Prostate gland (tissue), 2 donors: ENCODE measurements around the gene MSH2. TPM values are rescaled to one million over a fixed set of nuclear protein-coding genes. Genes with fewer than 3 reads are reported as not detected.

Experiments used
- DNase-seq: peaks from one replicate; pipeline ENCODE4 v3.0.0-alpha.2; 2019; ENCODE audit warnings: low spot score
- H3K27ac ChIP-seq, 2 donors: fragments of 200-600 bp; sonication (generic); 2 replicates each; pipeline ENCODE4 v1.5.1; 2017 to 2019
- H3K27me3 ChIP-seq: fragments of 200-600 bp; sonication (generic); replicated peaks from 2 replicates; pipeline ENCODE4 v1.5.1; 2019; ENCODE audit not compliant: insufficient read depth
- H3K36me3 ChIP-seq, 2 donors: fragments of 200-600 bp; sonication (generic); 1 replicate in 1 of 2; 2 replicates in 1 of 2; pipeline versions ENCODE4 v1.5.1 to v1.8.1; 2017 to 2019
- H3K4me1 ChIP-seq: fragments of 200-600 bp; sonication (generic); replicated peaks from 2 replicates; pipeline ENCODE4 v1.5.1; 2019
- H3K4me3 ChIP-seq, 2 donors: fragments of 200-600 bp; sonication (generic); 2 replicates each; pipeline ENCODE4 v1.5.1; 2017 to 2019
- H3K9me3 ChIP-seq: fragments of 200-600 bp; sonication (generic); 2 replicates; pipeline ENCODE4 v1.5.1; 2017
- POLR2A ChIP-seq: fragments of 450-650 bp; IDR thresholded peaks from one replicate; pipeline ENCODE4 v1.6.1; 2016; ENCODE audit warnings: antibody characterized with exemption, mild to moderate bottlenecking
- POLR2AphosphoS5 ChIP-seq: sonication (generic); formaldehyde crosslinking; IDR thresholded peaks from one replicate; pipeline ENCODE4 v1.6.1; 2017; ENCODE audit warnings: antibody characterized with exemption
- WGBS: methylation state at CpG from one replicate; pipeline ENCODE4 v1.1.5; 2018; 5-methylcytosine and 5-hydroxymethylcytosine counted together
- intact Hi-C: fragments of 100-400 bp; cut with DNase I; formaldehyde crosslinking; loops from one replicate; pipeline ENCODE4 v1.14.2; 2022
- total RNA-seq, 2 donors: library from RNA; depleted of rRNA; stranded (reverse); fragments of >200 nt; gene quantifications; one replicate each; pipeline ENCODE4 v1.1.0, GENCODE V29; 2016
- TF ChIP-seq, protein P1 (sequence below), 4 experiments: fragments of 200-600 bp in 2 of 4; fragments of 450-650 bp in 2 of 4; sonication (generic) in 2 of 4; IDR thresholded peaks; 1 replicate in 3 of 4; 2 replicates in 1 of 4; pipeline ENCODE4 v1.5.1; 2016 to 2019; ENCODE audit warnings: antibody characterized with exemption in 4 of 4, mild to moderate bottlenecking in 2 of 4, moderate library complexity in 2 of 4

Gene MSH2
- total RNA-seq, 2 donors from 2014 or later, result 14.0 to 17.9 TPM

DNA sequence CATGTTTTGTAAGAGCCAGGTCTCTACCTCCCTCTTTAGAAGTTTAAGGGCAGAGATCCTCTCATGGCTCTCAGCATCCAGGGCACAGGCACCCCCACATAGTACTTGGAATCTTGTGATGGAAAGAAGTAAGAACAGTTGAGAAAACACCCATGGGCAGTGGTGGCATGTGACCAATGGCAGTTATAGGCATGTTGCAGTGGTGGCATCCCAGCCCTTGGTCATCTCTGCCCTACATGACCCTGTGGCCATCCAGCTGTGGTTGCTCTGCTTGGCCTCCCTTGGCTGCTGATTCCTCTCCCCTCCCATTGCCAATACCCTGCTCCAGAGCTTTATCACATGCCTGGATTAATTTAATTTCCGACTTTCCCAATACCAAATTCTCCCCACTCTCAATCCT lies 13.3 kb upstream of the MSH2 start:
- no peaks in the 10 kb centered on the region for H3K36me3 ChIP-seq
- no peak for DNase-seq
- no peak for TF ChIP-seq POLR2AphosphoS5
- TF ChIP-seq POLR2A, result no peak
- TF ChIP-seq, protein P1, sequence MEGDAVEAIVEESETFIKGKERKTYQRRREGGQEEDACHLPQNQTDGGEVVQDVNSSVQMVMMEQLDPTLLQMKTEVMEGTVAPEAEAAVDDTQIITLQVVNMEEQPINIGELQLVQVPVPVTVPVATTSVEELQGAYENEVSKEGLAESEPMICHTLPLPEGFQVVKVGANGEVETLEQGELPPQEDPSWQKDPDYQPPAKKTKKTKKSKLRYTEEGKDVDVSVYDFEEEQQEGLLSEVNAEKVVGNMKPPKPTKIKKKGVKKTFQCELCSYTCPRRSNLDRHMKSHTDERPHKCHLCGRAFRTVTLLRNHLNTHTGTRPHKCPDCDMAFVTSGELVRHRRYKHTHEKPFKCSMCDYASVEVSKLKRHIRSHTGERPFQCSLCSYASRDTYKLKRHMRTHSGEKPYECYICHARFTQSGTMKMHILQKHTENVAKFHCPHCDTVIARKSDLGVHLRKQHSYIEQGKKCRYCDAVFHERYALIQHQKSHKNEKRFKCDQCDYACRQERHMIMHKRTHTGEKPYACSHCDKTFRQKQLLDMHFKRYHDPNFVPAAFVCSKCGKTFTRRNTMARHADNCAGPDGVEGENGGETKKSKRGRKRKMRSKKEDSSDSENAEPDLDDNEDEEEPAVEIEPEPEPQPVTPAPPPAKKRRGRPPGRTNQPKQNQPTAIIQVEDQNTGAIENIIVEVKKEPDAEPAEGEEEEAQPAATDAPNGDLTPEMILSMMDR (IDR thresholded peaks at IDR 0.05), result no peak
- no peaks in the 10 kb centered on the region for H3K4me1 ChIP-seq
- H3K27ac ChIP-seq, result no peak overlapping the region
- intact Hi-C loops, result no loop called here
- WGBS, result 88% methylated on average over 1 of the region's 1 CpG
- H3K27me3 ChIP-seq, result no peaks in the 10 kb centered on the region
- no peaks in the 10 kb centered on the region for H3K9me3 ChIP-seq
- no peak overlapping the region for H3K4me3 ChIP-seq

- Histone ChIP-seq H3K4me3 (peak overlapping the region; percentile 74 to 95), H3K36me3 (no peaks in the 10 kb centered on the region), H3K27ac (peak overlapping the region; percentile 48 to 69), H3K27me3 (no peaks in the 10 kb centered on the region), H3K4me1 (no peaks in the 10 kb centered on the region), H3K9me3 (no peaks in the 10 kb centered on the region)
- no peak for DNase-seq
- intact Hi-C loops, result no loop called here
- WGBS, result 50% methylated on average over 36 of the region's 36 CpGs
- TF ChIP-seq, protein P1 (IDR thresholded peaks at IDR 0.05), result no peak
- TF ChIP-seq POLR2A, result no peak
- no peak for TF ChIP-seq POLR2AphosphoS5
These were observed 984 bp upstream of the MSH2 start for GRCh38 chr2:47401789-47402554.

- no peaks in the 10 kb centered on the region for H3K36me3 ChIP-seq
- WGBS, result 1% methylated on average over 8 of the region's 8 CpGs
- intact Hi-C loops, result no loop called here
- no peak for DNase-seq
- peak overlapping the region; percentile 74 to 95 for H3K4me3 ChIP-seq
- no peaks in the 10 kb centered on the region for H3K27me3 ChIP-seq
- H3K9me3 ChIP-seq, result no peaks in the 10 kb centered on the region
- peak overlapping the region; percentile 48 to 69 for H3K27ac ChIP-seq
- no peaks in the 10 kb centered on the region for H3K4me1 ChIP-seq
- TF ChIP-seq POLR2A (no peak), POLR2AphosphoS5 (no peak)
- TF ChIP-seq, protein P1 (IDR thresholded peaks at IDR 0.05), result no peak
These were observed 476 bp upstream of the MSH2 start for GRCh38 chr2:47402555-47402804.

DNA sequence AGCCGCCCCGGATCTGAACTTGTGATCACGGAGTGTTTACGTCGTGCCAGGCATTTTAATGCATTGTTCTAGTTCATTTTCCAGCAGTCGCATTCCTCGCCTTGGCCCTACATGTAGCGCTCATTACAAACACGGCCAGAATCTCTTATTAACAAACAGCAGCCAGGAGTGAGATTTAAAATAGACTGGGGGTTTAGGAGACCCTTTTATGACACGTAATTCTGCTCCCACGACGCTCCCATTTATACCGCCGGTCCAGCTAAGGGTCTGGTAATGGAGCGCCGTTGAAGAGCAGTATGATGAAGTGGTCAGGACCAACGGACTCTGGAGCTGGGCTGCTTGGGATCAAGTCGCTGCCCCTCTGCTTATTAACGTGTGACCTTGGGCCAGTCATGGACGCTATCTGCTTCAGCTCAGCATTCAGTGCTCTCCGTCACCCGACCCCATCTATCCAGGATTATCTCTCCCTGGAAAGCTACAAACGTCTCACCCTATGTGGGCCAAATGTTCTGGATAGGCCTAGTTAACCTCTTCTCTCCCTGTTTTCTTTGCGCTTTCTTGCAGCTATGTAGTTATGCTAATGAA lies 745 bp downstream of the MSH2 start:
- no peak for DNase-seq
- intact Hi-C loops, result no loop called here
- WGBS, result 4% methylated on average over 24 of the region's 24 CpGs
- Histone ChIP-seq H3K36me3 (no peaks in the 10 kb centered on the region), H3K27ac (peak overlapping the region; percentile 48 to 69), H3K4me1 (no peaks in the 10 kb centered on the region), H3K27me3 (no peaks in the 10 kb centered on the region), H3K4me3 (peak overlapping the region; percentile 74 to 95), H3K9me3 (no peaks in the 10 kb centered on the region)
- TF ChIP-seq, protein P1 (IDR thresholded peaks at IDR 0.05), result no peak
- TF ChIP-seq POLR2A (no peak), POLR2AphosphoS5 (no peak)

DNA sequence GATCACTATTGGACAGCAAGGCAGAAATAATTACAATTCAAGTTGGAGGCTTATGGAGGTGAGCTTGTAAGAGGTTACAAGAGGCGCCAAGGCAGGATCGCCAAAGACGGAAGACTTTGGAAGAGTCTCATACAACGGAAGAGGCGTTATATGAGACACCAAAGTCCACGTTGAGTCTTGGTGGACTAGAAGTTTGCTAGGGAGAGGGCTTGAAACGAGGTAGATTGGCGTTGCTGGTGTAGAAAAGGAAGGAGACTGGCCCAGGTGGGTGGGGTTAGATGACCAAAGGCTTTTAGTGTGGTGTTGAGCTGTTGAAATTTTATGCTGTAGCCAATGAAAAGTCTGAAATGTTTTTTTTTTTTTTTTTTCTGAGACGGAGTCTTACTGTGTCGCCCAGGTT lies 1.4 kb downstream of the MSH2 start:
- Histone ChIP-seq H3K27ac (no peak overlapping the region), H3K4me1 (no peaks in the 10 kb centered on the region), H3K9me3 (no peaks in the 10 kb centered on the region), H3K4me3 (peak overlapping the region in 1 of 2 donors; percentile 74), H3K27me3 (no peaks in the 10 kb centered on the region), H3K36me3 (no peaks in the 10 kb centered on the region)
- no peak for DNase-seq
- WGBS, result 76% methylated on average over 10 of the region's 10 CpGs
- no peak for TF ChIP-seq POLR2A
- intact Hi-C loops, result no loop called here
